GM12878 (cell line): ENCODE data around the gene DPM2. TPM values are rescaled to one million over a fixed set of nuclear protein-coding genes. Genes with fewer than 3 reads are reported as not detected.

Experiments
- ATAC-seq: fragments of 200-7000 bp; cut with Tn5 transposase; 3 replicates; pipeline ENCODE4 v1.9.1; 2020; ENCODE audit warnings: mild to moderate bottlenecking, moderate library complexity
- BruUV-seq: library from RNA; stranded (reverse); fragments of 400-500 nt; replicated peaks from 2 replicates; lab custom pipeline; 2021; lab: Mats Ljungman, UMichigan
- CTCF ChIA-PET: fragments of 300-600 bp; sonication (Branson Sonifier 250); formaldehyde crosslinking; extraction: SDS; loops from one replicate; lab custom pipeline; 2021; ENCODE audit warnings: inconsistent platforms; lab: Yijun Ruan, JAX
- POLR2A ChIA-PET: fragments of 350-600 bp; formaldehyde crosslinking; extraction: SDS; loops from one replicate; lab custom pipeline; 2021; ENCODE audit warnings: inconsistent platforms; lab: Charles Lee
- RAD21 ChIA-PET: fragments of 300-600 bp; sonication (Branson Sonifier 250); formaldehyde crosslinking; loops from one replicate; lab custom pipeline; 2023; ENCODE audit warnings: antibody characterized with exemption; ENCODE audit not compliant: unreplicated experiment; lab: Charles Lee
- SMC1A ChIA-PET: fragments of 300-600 bp; sonication (Branson Sonifier 250); formaldehyde crosslinking; loops from one replicate; lab custom pipeline; 2023; ENCODE audit not compliant: unreplicated experiment, uncharacterized antibody; lab: Charles Lee
- DNase-seq: peaks from one replicate; pipeline ENCODE4 v3.0.0-alpha.2; 2011; ENCODE audit warnings: low read depth, low spot score
- FAIRE-seq: peaks from 3 replicates; lab custom pipeline; 2011; peaks lifted over from hg19 to GRCh38; lab: Jason Lieb, UNC
- H2AFZ ChIP-seq: 2 replicates; pipeline ENCODE4 v1.6.0; 2011; ENCODE audit warnings: low read depth, low read length, control low read depth; ENCODE audit not compliant: control insufficient read depth
- H3K27ac ChIP-seq: 2 replicates; pipeline ENCODE4 v1.5.1; 2011; ENCODE audit warnings: control low read depth; ENCODE audit not compliant: control insufficient read depth, insufficient read depth
- H3K27me3 ChIP-seq, 2 experiments: replicated peaks in 1 of 2; 2 replicates each; pipeline versions ENCODE4 v1.6.0 to v1.6.1; 2011; ENCODE audit warnings: low read length in 1 of 2; ENCODE audit not compliant: control insufficient read depth in 2 of 2, insufficient read depth in 2 of 2
- H3K36me3 ChIP-seq, 2 experiments: 2 replicates each; pipeline ENCODE4 v1.5.1; 2011; ENCODE audit warnings: low read length in 1 of 2; ENCODE audit not compliant: control insufficient read depth in 2 of 2, insufficient read depth in 2 of 2
- H3K4me1 ChIP-seq: 2 replicates; pipeline ENCODE4 v1.6.1; 2011; ENCODE audit warnings: mild to moderate bottlenecking, low read length, moderate library complexity, mixed read lengths; ENCODE audit not compliant: control insufficient read depth, insufficient read depth
- H3K4me2 ChIP-seq: 2 replicates; pipeline ENCODE4 v1.6.0; 2011; ENCODE audit warnings: control low read depth; ENCODE audit not compliant: control insufficient read depth, insufficient read depth
- H3K4me3 ChIP-seq: fragments of 200-600 bp; sonication (generic); 2 replicates; pipeline ENCODE4 v1.5.1; 2016
- H3K79me2 ChIP-seq: 2 replicates; pipeline ENCODE4 v1.6.0; 2011; ENCODE audit warnings: low read length; ENCODE audit not compliant: control insufficient read depth, insufficient read depth
- H3K9ac ChIP-seq: 2 replicates; pipeline ENCODE4 v1.8.0; 2011; ENCODE audit warnings: low read length, control low read depth, mixed read lengths; ENCODE audit not compliant: control insufficient read depth, insufficient read depth
- H3K9me3 ChIP-seq: replicated peaks from 3 replicates; pipeline ENCODE4 v1.5.1; 2011; ENCODE audit warnings: mild to moderate bottlenecking, low read length; ENCODE audit not compliant: control insufficient read depth, insufficient read depth
- H4K20me1 ChIP-seq: 2 replicates; pipeline ENCODE4 v1.6.0; 2011; ENCODE audit not compliant: control insufficient read depth, insufficient read depth
- ATF3 ChIP-seq: IDR thresholded peaks from 2 replicates; pipeline ENCODE4 v1.6.1; 2011; ENCODE audit warnings: low read depth, mild to moderate bottlenecking, low read length, moderate library complexity, borderline replicate concordance; ENCODE audit errors: extremely low read depth
- HDGF ChIP-seq: fragments of 450-650 bp; IDR thresholded peaks from 2 replicates; pipeline ENCODE4 v1.6.1; 2016; ENCODE audit warnings: antibody characterized with exemption
- KAT2A ChIP-seq: conservative IDR thresholded peaks from 2 replicates; pipeline ENCODE4 v1.6.1; 2011; ENCODE audit warnings: low read depth, low read length; ENCODE audit not compliant: control insufficient read depth
- MYB ChIP-seq: fragments of 150-350 bp; IDR thresholded peaks from 2 replicates; pipeline ENCODE4 v1.6.1; 2014; ENCODE audit warnings: mild to moderate bottlenecking, low read depth, low read length, borderline replicate concordance
- POLR2A ChIP-seq: IDR thresholded peaks from 2 replicates; pipeline ENCODE4 v1.6.1; 2011; ENCODE audit warnings: low read depth, mild to moderate bottlenecking, low read length
- POU2F2 ChIP-seq: IDR thresholded peaks from 3 replicates; pipeline ENCODE4 v1.6.1; 2011; ENCODE audit warnings: low read depth, mild to moderate bottlenecking, low read length, borderline replicate concordance
- RELA ChIP-seq: fragments of 450-650 bp; IDR thresholded peaks from 2 replicates; pipeline ENCODE4 v1.8.0; 2014; ENCODE audit warnings: borderline replicate concordance; ENCODE audit not compliant: partially characterized antibody
- RUNX3 ChIP-seq: IDR thresholded peaks from 2 replicates; pipeline ENCODE4 v1.6.1; 2012; ENCODE audit warnings: low read length, inconsistent platforms
- SMAD5 ChIP-seq: IDR thresholded peaks from 2 replicates; pipeline ENCODE4 v1.6.1; 2016; ENCODE audit warnings: antibody characterized with exemption, low read depth
- SMC3 ChIP-seq: IDR thresholded peaks from 2 replicates; pipeline ENCODE4 v1.6.1; 2011; ENCODE audit warnings: low read length, improper control_type of control experiment, borderline replicate concordance
- STAT3 ChIP-seq: IDR thresholded peaks from 2 replicates; pipeline ENCODE4 v1.6.1; 2011; ENCODE audit warnings: low read depth, low read length, improper control_type of control experiment
- WGBS: methylation state at CpG from one replicate; pipeline ENCODE4 v1.1.6; 2016; ENCODE audit warnings: low lambda C conversion rate; ENCODE audit not compliant: insufficient replicate concordance, insufficient coverage; ENCODE audit errors: missing lambda C conversion rate; 5-methylcytosine and 5-hydroxymethylcytosine counted together
- in situ Hi-C: fragments of 300-500 bp; cut with MboI; formaldehyde crosslinking; loops from 9 replicates; pipeline ENCODE4 v1.14.3; 2018; ENCODE audit warnings: mixed read lengths
- intact Hi-C: fragments of 100-400 bp; cut with micrococcal nuclease; formaldehyde crosslinking; loops from one replicate; pipeline ENCODE4 v1.14.2; 2022; ENCODE audit not compliant: unreplicated experiment
- polyA plus RNA-seq, 11 experiments: library from polyadenylated mRNA; depleted of rRNA in 4 of 11; unstranded in 6 of 11; stranded (reverse) in 5 of 11; fragments of >200 nt; fragmentation: Nextera tagmentation in 4 of 11; fragmentation: Illumina TruSeq in 1 of 11; extraction: Ambion mirVana in 4 of 11; extraction: Trizol in 1 of 11; gene quantifications; 1 replicate in 1 of 11; 2 replicates in 10 of 11; pipeline versions ENCODE4 v1.2.1 to v1.2.3, GENCODE V29; 2011 to 2016; ENCODE audit warnings: inconsistent platforms in 2 of 11, missing spikeins in 2 of 11, low read depth in 1 of 11
- total RNA-seq, 4 experiments: library from RNA; depleted of rRNA in 3 of 4; stranded (reverse); fragments of >200 nt in 3 of 4; fragmentation: Illumina TruSeq in 1 of 4; extraction: Trizol in 1 of 4; gene quantifications; 2 replicates each; pipeline versions ENCODE4 v1.2.1 to v1.2.3, GENCODE V29; 2013 to 2021

DPM2 gene
- total and polyA plus RNA-seq, 10 of the 15 experiments (the other 5 are each of a cell fraction or from before 2014, with no cell fraction given) = 22.7 to 77.9 (median 44.7) TPM

- TF ChIP-seq SMAD5 (no peak), RUNX3 (no peak), POU2F2 (no peak), RELA (no peak), KAT2A (no peak), STAT3 (no peak), MYB (no peak), HDGF (no peak), SMC3 (no peak)
- TF ChIP-seq, all 136 proteins: peak for 0
These were observed 29.1 kb downstream of the DPM2 start (continued) for GRCh38 chr9:127908660-127908926.

- no peak overlapping the region for H3K9ac ChIP-seq
- peaks cover 67% of the 10 kb centered on the region for H3K4me1 ChIP-seq
- TF ChIP-seq ATF3 = no peak
- peak; percentile 34; the same call in 1 of the 2 replicates for TF ChIP-seq POLR2A
- intact Hi-C loops = no loop called here
- H3K4me3 ChIP-seq = no peak overlapping the region
- H3K27ac ChIP-seq = no peak overlapping the region
- ChIA-PET CTCF (no interaction called here), POLR2A (interaction anchor here (0.7 to 11.0 kb wide), 3 partner anchors 7 to 107 kb away, joined by 3 to 166 read pairs (median 4); partner anchors contain the start of gene ST6GALNAC4), RAD21 (interaction anchor here (2.8 kb wide), 1 partner anchor 173 kb away, joined by 11 read pairs; the partner anchor contains the start of gene TOR2A), SMC1A (interaction anchor here (4.9 kb wide), 1 partner anchor 9 kb away, joined by 37 read pairs; the partner anchor contains the start of gene ST6GALNAC4)
- 87% methylated on average over 35 of the region's 35 CpGs for WGBS
- H4K20me1 ChIP-seq = no peaks in the 10 kb centered on the region
- ATAC-seq (no peak), FAIRE-seq (no peak), DNase-seq (no peak)
- no peaks in the 10 kb centered on the region for H3K9me3 ChIP-seq
- H3K4me2 ChIP-seq = no peak overlapping the region
- in situ Hi-C loops = no loop called here
- H2AFZ ChIP-seq = no peak overlapping the region
- BruUV-seq = no TSS peak
- peaks cover 10 to 21% of the 10 kb centered on the region in 2 experiments; a peak in 2 of 4 replicates for H3K36me3 ChIP-seq
- H3K27me3 ChIP-seq = no peaks in the 10 kb centered on the region
- H3K79me2 ChIP-seq = peaks cover 15% of the 10 kb centered on the region
These were observed 29.6 kb downstream of the DPM2 start for GRCh38 chr9:127907867-127908659.
